ENCODE results near the gene MPL.

- no peak for TF ChIP-seq CTCF (IDR thresholded peaks at IDR 0.05)
- TF ChIP-seq POLR2A (IDR thresholded peaks at IDR 0.05) = no peak
- no peak for TF ChIP-seq POLR2AphosphoS5 (IDR thresholded peaks at IDR 0.05)
- no peak for TF ChIP-seq EP300 (IDR thresholded peaks at IDR 0.05)
Observed at GRCh38 chr1:43313771-43314170, 23.8 kb upstream of the MPL start.
